ENCODE data around the gene A3GALT2.

The A3GALT2 gene

DNA sequence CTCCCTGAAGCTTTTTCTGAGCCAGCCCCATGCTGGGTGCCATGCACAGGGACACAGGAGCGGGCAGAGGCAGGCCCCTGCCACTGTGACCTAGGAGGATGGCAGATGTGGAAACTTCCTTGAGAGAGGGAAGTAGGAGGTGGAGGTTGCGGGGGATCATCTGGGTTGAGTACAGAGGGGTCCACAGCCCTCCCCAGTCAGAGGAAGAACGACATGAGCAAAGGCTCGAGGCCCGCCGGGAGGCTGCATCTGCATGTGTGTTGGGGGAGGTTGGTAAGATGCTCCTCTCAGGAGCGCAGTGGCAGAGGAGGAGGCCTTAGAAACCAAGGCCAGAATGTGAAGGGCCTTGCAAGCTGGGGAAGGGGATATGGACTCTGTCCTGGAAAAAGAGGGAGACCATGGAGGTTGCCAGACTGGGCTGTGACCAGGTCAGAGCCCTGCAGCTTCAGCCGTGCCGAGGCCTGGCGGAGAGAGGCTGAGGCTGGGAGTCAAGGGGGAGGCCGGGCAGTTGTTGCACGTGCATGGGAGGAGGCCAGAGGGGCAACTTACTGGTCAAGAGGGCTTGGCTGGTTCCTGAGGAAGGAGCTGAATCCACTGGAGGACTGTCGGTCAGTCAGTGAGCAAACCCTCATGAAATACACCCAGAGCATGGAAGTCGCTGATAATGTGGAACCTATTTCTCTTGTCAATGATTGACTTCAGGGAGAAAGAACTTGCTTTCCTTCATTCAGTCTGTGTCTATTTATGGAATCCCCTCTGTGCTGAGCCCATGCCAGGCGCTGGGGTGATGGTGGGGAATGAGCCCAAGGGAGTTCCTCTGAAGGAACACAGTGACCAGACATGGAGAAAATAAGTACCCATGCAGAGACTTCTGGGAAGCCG, 31.7 kb downstream of the A3GALT2 start:
- ChIA-PET POLR2A (no interaction called here), CTCF (interaction anchor here (0.6 to 1.9 kb wide), 4 partner anchors 9 to 323 kb away, joined by 3 to 13 read pairs (median 3); no protein-coding TSS in a partner anchor)

DNA sequence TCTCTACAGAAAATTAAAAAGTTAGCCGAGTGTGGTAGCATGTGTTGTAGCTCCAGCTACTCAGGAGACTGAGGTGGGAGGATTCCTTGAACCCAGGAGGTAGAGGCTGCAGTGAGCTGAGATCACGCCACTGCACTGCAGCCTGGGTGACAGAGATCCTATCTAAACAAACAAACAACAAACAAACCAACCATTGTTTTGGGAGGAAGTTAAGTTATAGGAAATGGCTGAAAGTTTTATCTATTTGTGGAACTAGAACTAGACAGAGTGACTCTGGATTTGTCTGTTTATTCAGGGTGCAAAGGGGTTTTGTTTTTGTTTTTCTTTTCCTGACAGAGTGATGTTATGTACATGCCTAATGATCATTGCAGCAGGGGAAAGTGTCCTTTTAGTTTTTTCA, 33.6 kb downstream of the A3GALT2 start:
- H3K4me3 ChIP-seq (ENCODE audit: low read depth, low read length) = no peak overlapping the region
- TF ChIP-seq, protein P1, sequence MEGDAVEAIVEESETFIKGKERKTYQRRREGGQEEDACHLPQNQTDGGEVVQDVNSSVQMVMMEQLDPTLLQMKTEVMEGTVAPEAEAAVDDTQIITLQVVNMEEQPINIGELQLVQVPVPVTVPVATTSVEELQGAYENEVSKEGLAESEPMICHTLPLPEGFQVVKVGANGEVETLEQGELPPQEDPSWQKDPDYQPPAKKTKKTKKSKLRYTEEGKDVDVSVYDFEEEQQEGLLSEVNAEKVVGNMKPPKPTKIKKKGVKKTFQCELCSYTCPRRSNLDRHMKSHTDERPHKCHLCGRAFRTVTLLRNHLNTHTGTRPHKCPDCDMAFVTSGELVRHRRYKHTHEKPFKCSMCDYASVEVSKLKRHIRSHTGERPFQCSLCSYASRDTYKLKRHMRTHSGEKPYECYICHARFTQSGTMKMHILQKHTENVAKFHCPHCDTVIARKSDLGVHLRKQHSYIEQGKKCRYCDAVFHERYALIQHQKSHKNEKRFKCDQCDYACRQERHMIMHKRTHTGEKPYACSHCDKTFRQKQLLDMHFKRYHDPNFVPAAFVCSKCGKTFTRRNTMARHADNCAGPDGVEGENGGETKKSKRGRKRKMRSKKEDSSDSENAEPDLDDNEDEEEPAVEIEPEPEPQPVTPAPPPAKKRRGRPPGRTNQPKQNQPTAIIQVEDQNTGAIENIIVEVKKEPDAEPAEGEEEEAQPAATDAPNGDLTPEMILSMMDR (IDR thresholded peaks at IDR 0.05; ENCODE audit: insufficient read depth, low read length, missing control alignments) = no peak
- ChIA-PET CTCF (interaction anchor here (1.2 to 2.0 kb wide), 2 partner anchors 8 to 11 kb away, joined by 3 to 12 read pairs; no protein-coding TSS in a partner anchor), POLR2A (no interaction called here)
- no peak for DNase-seq (ENCODE audit: low read depth, low spot score)

More for the DNA sequence above, 31.7 kb downstream of the A3GALT2 start:
- TF ChIP-seq, protein P1 (IDR thresholded peaks at IDR 0.05; ENCODE audit: insufficient read depth, low read length, missing control alignments) = no peak
- no peak for DNase-seq (ENCODE audit: low read depth, low spot score)
- H3K4me3 ChIP-seq (ENCODE audit: low read depth, low read length) = no peak overlapping the region

DNA sequence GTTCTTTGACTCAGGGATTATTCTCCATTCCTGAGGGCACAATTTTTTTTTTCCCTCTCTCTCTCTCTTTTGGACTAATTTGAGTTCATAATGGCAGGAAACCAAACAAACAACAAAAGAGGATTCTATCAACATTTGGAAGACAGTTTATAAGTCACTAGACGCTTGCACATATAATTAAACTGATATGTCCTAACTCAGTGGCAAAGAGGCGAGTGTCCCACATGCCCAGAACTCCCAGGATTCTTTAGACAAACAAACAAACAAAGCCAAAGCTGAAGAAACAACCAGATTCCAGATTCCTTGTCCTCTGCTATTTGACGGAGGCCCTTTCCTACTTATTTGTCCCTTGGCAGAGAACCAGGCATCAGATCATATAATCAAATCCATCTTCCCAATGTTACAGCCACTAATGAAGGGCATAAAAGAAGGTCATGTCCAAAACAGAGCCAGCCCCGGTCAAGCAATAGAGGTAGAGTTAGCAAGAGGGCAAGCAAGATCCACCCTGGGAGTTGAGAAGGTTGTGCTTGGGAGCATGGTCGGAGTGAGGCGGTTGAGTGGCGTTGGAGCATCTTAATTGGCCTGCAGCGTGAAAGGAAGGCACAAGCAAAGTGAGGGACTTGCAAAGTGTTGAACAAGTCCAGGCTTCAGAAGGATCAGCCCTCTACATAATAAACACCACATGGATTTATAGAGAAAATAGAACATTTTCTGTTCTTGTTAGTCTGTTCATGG, 34.3 kb downstream of the A3GALT2 start:
- TF ChIP-seq, protein P1 (IDR thresholded peaks at IDR 0.05; ENCODE audit: insufficient read depth, low read length, missing control alignments) = no peak
- ChIA-PET CTCF (interaction anchor here (0.6 to 2.0 kb wide), 3 partner anchors 9 to 169 kb away, joined by 3 to 12 read pairs (median 3); no protein-coding TSS in a partner anchor), POLR2A (no interaction called here)
- no peak overlapping the region for H3K4me3 ChIP-seq (ENCODE audit: low read depth, low read length)
- no peak for DNase-seq (ENCODE audit: low read depth, low spot score)

DNA sequence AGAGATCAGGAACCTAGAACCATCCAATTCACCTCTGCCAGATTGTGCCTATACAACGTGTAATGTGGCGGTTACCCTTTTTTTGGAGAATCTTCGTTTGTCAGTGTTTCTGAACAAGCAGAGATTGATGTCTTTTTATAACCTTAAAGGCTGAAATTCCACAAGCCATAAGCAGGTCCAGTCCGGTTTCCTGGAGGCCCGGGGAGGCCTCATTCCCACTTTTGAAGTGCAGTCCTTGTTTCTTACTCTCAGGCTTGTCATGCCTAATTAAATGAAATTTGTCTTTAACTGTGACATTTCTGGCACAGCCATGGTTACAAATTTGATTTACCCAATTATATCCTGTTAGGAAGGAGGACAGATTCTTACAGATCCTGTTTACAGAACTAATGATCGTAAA, 36.8 kb downstream of the A3GALT2 start:
- no peak for DNase-seq (ENCODE audit: low read depth, low spot score)
- TF ChIP-seq, protein P1 (IDR thresholded peaks at IDR 0.05; ENCODE audit: insufficient read depth, low read length, missing control alignments) = no peak
- no peak overlapping the region for H3K4me3 ChIP-seq (ENCODE audit: low read depth, low read length)
- ChIA-PET POLR2A (no interaction called here), CTCF (interaction anchor here (1.0 to 2.4 kb wide), 4 partner anchors 11 to 55 kb away, joined by 3 to 20 read pairs (median 6); no protein-coding TSS in a partner anchor)

DNA sequence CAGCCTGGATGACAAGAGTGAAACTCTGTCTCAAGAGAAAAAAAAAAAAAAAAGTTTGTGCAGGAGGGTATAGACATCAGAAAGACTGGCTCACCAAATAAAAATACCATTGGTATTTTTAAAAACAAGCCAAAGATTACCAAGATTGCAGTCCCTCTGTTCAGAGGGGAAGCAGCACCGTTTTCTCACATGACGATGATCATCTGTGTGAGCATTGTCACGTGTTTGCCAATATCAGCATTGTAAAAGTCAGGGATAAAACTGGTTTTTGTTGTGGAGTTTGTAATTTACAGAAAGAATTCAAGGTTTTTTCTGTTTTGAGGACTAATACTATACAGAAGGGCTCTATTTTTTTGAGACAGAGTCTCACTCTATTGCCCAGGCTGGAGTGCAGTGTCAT, 38.1 kb downstream of the A3GALT2 start:
- TF ChIP-seq, protein P1 (IDR thresholded peaks at IDR 0.05; ENCODE audit: insufficient read depth, low read length, missing control alignments) = no peak
- ChIA-PET POLR2A (no interaction called here), CTCF (interaction anchor here (1.0 to 2.8 kb wide), 3 partner anchors 13 to 54 kb away, joined by 3 to 30 read pairs (median 6); no protein-coding TSS in a partner anchor)
- no peak for DNase-seq (ENCODE audit: low read depth, low spot score)
- no peak overlapping the region for H3K4me3 ChIP-seq (ENCODE audit: low read depth, low read length)
